HG03460 (cell line): ENCODE results near the gene MPV17L2.
"Not testable (repeated sequence)": the region's sequence is repeated elsewhere in the genome, so short reads cannot be mapped to it uniquely, and the experiment has no call there.

Experiments used
- ATAC-seq: cut with Tn5 transposase; IDR thresholded peaks from one replicate; pipeline ENCODE4 v1.9.1; 2021; ENCODE audit not compliant: unreplicated experiment

The MPV17L2 gene

GRCh38 chr19:18192673-18193387 is at the start of gene MPV17L2:
Gene MPV17L2, plus strand, starts transcription at chr19:18193218. Its CDS starts 64 bp downstream, at chr19:18193282.
- peak; percentile 80 for ATAC-seq

- ATAC-seq = no peak
Measured at GRCh38 chr19:18143902-18144301, 49.1 kb upstream of the MPV17L2 start.

DNA sequence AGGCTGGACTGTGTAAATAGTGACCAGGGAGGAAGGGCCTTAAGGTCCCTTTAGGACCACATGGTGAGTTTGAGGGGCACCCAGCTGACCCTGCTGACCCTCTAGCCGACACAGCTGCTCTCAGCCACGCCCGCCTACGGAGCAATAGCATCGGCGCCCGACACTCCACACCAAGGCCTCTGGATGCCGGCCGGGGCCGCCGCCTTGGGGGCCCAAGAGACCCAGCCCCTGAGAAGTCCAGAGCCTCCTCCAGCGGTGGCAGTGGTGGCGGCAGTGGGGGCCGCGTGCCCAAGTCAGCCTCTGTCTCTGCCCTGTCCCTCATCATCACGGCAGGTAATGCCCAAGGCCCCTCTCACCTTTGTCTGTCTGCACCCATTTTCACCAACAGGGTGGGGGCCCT is 48.7 kb upstream of the MPV17L2 start:
- ATAC-seq = no peak

GRCh38 chr19:18144906-18145305 is 48.1 kb upstream of the MPV17L2 start:
- ATAC-seq = no peak

GRCh38 chr19:18145391-18145999 is 47.5 kb upstream of the MPV17L2 start:
- no peak for ATAC-seq

- no peak for ATAC-seq
Measured at GRCh38 chr19:18147396-18147795, 45.6 kb upstream of the MPV17L2 start.

GRCh38 chr19:18149596-18149975 is 43.4 kb upstream of the MPV17L2 start:
- ATAC-seq = no peak

DNA sequence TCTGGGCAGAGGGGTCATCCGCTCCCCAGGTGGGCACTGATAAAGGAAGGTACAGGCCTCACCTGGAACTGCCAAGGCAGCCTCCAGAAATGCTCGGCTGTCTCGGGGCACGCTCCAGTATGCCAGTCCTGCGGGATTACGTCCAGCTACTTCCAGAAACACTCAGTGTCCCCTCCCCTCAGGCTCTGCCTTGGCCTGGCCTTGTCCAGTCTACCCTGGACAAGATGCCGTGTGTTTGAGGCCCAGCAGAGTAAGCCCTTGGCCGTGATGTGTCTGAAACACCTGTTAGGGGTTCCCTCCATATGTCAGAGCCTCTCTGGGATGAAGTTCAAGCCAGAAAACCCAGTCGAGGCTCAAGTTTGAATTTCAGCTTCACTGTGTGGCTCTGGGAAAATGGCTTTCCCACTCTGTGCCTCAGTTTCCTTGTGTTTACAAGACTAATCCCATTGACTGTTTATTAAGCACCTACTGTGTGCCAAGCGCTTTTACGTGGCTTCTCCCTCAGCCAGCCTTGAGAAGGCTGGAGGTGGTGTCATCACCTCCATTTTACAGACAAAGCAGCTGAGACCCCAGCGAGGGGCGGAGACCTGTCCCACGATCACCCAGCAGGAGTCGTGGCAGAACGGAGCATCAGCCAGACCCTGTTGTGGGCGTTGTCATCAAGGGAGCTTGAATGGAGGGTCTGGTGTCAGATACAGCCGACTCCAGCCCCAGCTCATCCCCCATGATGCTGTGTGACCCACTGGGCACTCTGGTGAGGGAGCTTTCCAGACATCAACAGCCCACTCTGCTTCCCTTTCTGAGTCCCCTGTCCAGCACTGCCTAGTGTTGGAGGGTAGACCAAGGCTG is 42.0 kb upstream of the MPV17L2 start:
- no peak for ATAC-seq

DNA sequence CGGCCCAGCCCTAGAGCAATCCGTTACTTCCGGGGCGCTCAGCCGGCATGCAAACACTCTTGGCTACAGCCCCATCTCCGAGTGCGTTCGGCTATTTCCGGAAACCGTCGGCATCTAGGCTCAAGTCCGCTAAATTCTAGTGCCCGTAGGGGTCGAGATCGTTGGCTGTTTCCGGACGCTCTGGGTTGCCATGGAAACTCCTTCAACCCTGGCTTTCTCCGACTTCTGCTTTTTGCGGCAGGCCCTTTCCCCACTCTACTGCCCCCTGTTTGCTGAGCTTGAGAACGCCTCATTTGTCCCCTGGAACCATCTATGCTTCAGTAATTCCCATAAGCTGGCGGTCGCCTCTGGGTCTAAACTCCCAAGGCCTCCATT is 40.6 kb upstream of the MPV17L2 start:
- peak; percentile 73 for ATAC-seq

DNA sequence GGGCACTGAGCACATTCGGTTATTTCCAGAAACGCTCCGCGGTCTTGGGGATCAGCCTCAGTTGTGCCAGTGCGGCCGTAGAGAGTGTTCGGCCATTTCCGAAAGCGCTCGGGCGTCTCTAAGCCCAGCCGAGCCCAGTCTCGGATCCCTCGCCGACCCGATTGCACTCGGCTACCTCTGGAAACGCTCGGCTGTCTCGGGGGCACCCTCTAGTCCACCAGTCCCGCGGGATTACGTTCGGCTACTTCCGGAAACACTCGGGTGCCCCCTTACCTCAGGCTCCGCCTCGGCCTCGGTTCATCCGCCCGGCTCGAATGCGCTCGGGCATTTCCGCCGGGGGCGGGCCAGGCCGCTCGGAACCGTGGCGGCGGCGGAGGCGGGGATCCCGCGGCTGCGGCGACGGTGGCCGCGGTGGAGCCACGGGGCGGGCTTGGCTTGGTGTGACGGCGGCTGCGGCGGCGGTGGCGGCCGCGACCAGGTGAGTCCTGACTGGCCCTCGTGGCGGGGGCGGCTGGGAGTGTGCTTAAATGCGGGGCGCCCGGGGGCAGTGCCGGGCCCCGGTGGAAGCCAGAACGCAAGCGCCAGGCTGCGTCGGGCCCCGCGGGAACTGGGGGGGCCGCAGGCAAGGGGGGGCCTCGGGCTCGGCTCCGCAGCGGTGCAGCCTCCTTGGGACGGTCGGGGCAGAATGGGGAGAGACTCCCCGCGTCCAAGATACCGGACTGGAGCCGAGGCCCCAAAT is 40.0 kb upstream of the MPV17L2 start, which contains the start of gene PIK3R2:
TSS of gene PIK3R2 (plus strand) at position 347 of the 739 bp plus-strand sequence. CDS start 2,717 bp downstream, outside the sequence.
- ATAC-seq = peak; percentile 71

DNA sequence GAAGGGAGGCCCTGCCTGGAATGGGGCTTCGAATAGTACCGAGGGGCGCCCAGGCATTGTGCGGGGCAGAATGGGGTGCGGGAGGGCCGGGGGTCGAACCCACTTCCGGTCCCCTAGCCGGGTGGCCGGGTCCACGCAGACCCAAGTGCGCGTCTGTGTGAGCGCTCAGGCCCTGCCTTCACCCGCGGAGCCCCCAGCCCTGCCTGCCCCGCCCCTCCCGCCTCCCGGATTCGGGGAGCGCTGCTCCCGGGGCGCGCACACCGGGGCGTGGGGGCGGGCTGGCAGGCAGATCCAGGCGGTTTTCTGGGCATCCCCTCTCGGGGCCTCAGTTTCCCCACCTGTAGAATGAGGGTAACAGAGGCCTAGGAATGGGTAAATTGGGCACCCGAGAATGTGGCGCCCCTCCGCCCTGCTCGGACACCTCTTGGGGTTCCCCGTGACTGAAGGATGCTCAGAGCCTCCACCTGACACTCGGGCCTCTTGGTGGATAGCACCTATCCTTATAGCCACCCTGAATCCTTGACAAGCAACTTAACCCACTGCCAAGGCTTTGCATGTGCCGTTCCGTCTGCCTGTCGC is 39.4 kb upstream of the MPV17L2 start:
- ATAC-seq = no peak

GRCh38 chr19:18155095-18156087 is 37.6 kb upstream of the MPV17L2 start:
- ATAC-seq = no peak

- no peak for ATAC-seq
Measured at GRCh38 chr19:18156268-18156667, 36.8 kb upstream of the MPV17L2 start.

DNA sequence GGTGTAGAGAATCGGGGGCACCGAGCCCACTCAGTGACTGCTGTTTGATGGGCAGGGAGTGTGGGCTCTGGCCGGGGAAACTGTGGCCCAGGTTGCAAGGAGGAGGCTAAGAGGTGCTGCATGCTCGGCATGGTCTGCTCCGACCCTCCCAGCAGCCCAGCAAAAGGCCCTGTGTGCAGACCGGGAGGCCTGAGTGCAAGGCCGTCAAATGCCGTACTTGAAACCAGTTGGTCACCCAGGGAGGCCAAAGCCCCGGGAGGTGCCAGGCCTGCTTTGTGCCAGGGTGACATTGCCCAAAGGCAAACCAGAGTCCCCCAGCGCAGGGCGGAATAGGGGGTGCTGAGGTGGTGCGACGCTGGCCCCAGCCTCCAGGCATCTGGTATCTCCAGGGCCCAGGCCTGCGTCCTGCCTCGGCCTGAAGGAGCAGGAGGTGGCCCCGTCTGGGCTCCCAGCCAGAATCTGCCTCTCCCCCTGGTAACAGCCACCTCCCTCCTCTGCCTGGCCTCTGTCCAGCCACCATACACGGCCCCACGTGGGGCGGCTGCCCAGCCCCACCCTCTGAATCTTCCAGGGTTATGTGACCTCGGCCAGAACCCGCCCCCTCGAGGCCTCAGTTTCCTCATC is 36.1 kb upstream of the MPV17L2 start:
- no peak for ATAC-seq

GRCh38 chr19:18157465-18158063 is 35.5 kb upstream of the MPV17L2 start:
- no peak for ATAC-seq

- ATAC-seq = no peak
Measured at GRCh38 chr19:18158467-18158866, 34.6 kb upstream of the MPV17L2 start.

GRCh38 chr19:18159059-18159616 is 33.9 kb upstream of the MPV17L2 start:
- ATAC-seq = not testable (repeated sequence)

- ATAC-seq = no peak
Measured at GRCh38 chr19:18159810-18160209, 33.2 kb upstream of the MPV17L2 start.
